IMR-90 (cell line): ENCODE measurements around the gene IL16. TPM values are rescaled to one million over a fixed set of nuclear protein-coding genes. Genes with fewer than 3 reads are reported as not detected.

Experiments
- ATAC-seq: fragments of 200-7000 bp; cut with Tn5 transposase; 2 replicates; pipeline ENCODE4 v1.9.1; 2020; ENCODE audit warnings: low read depth, mild to moderate bottlenecking, moderate library complexity
- BruUV-seq: library from RNA; stranded (reverse); fragments of 400-500 nt; replicated peaks from 2 replicates; lab custom pipeline; 2021; lab: Mats Ljungman, UMichigan
- CTCF ChIA-PET: fragments of 300-600 bp; formaldehyde crosslinking; extraction: SDS; loops from one replicate; lab custom pipeline; 2021; ENCODE audit warnings: antibody characterized with exemption; lab: Yijun Ruan, JAX
- POLR2A ChIA-PET: fragments of 300-600 bp; sonication (Branson Sonifier 250); formaldehyde crosslinking; loops from one replicate; lab custom pipeline; 2022; ENCODE audit warnings: antibody characterized with exemption; ENCODE audit not compliant: unreplicated experiment; lab: Charles Lee
- DNase-seq: peaks from one replicate; pipeline ENCODE4 v3.0.0; 2013
- H2AFZ ChIP-seq: replicated peaks from 2 replicates; pipeline ENCODE3; 2013; ENCODE audit warnings: low read length, mild to moderate bottlenecking; ENCODE audit not compliant: poor library complexity
- H2AK5ac ChIP-seq: 2 replicates; pipeline ENCODE4 v1.6.1; 2013; ENCODE audit warnings: low read depth, low read length, inconsistent platforms
- H2AK9ac ChIP-seq: replicated peaks from 2 replicates; pipeline ENCODE3; 2013; ENCODE audit warnings: mild to moderate bottlenecking, low read depth, low read length, moderate library complexity; ENCODE audit not compliant: poor library complexity
- H2BK120ac ChIP-seq: 2 replicates; pipeline ENCODE4 v1.6.1; 2013; ENCODE audit warnings: low read depth, low read length, inconsistent platforms
- H2BK15ac ChIP-seq: 3 replicates; pipeline ENCODE4 v1.6.1; 2013; ENCODE audit warnings: low read depth, low read length, inconsistent platforms
- H2BK20ac ChIP-seq: 2 replicates; pipeline ENCODE4 v1.6.1; 2013; ENCODE audit warnings: low read depth, mild to moderate bottlenecking, inconsistent platforms, low read length, moderate library complexity
- H2BK5ac ChIP-seq: 2 replicates; pipeline ENCODE4 v1.6.1; 2013; ENCODE audit warnings: mild to moderate bottlenecking, low read depth, low read length, inconsistent platforms; ENCODE audit not compliant: poor library complexity, severe bottlenecking
- H3K14ac ChIP-seq: replicated peaks from 2 replicates; pipeline ENCODE4 v1.6.1; 2013; ENCODE audit warnings: low read depth, low read length, inconsistent platforms
- H3K18ac ChIP-seq: 2 replicates; pipeline ENCODE4 v1.6.1; 2013; ENCODE audit warnings: low read depth, low read length, control low read depth
- H3K23ac ChIP-seq: 2 replicates; pipeline ENCODE4 v1.6.1; 2013; ENCODE audit warnings: low read depth, low read length, inconsistent platforms
- H3K27ac ChIP-seq: 2 replicates; pipeline ENCODE4 v1.5.1; 2013; ENCODE audit warnings: mild to moderate bottlenecking, control low read depth, low read length; ENCODE audit not compliant: insufficient read depth
- H3K27me3 ChIP-seq: 2 replicates; pipeline ENCODE4 v1.6.1; 2013; ENCODE audit warnings: low read length; ENCODE audit not compliant: control insufficient read depth, insufficient read depth
- H3K36me3 ChIP-seq: 2 replicates; pipeline ENCODE4 v1.6.1; 2013; ENCODE audit warnings: low read length, mixed read lengths; ENCODE audit not compliant: control insufficient read depth, insufficient read depth
- H3K4ac ChIP-seq: 2 replicates; pipeline ENCODE4 v1.6.1; 2013; ENCODE audit warnings: low read depth, low read length, inconsistent platforms
- H3K4me1 ChIP-seq: 2 replicates; pipeline ENCODE4 v1.6.1; 2013; ENCODE audit warnings: low read length, mixed read lengths; ENCODE audit not compliant: control insufficient read depth, insufficient read depth
- H3K4me2 ChIP-seq: 2 replicates; pipeline ENCODE4 v1.6.1; 2013; ENCODE audit warnings: low read depth, mild to moderate bottlenecking, control low read depth, low read length, moderate library complexity
- H3K4me3 ChIP-seq: 2 replicates; pipeline ENCODE4 v1.5.1; 2013; ENCODE audit warnings: low read depth, mild to moderate bottlenecking, control low read depth, low read length, moderate library complexity; ENCODE audit not compliant: insufficient read depth
- H3K56ac ChIP-seq: 2 replicates; pipeline ENCODE4 v1.6.1; 2013; ENCODE audit warnings: low read length, inconsistent platforms; ENCODE audit not compliant: insufficient read depth; ENCODE audit errors: extremely low read depth
- H3K79me1 ChIP-seq, 2 experiments: 2 replicates each; pipeline ENCODE4 v1.6.1; 2013; ENCODE audit warnings: low read length in 2 of 2, inconsistent platforms in 1 of 2, low read depth in 1 of 2
- H3K9ac ChIP-seq: 2 replicates; pipeline ENCODE4 v1.6.1; 2013; ENCODE audit warnings: low read depth, low read length, control low read depth
- H3K9me1 ChIP-seq: 2 replicates; pipeline ENCODE4 v1.6.1; 2013; ENCODE audit warnings: low read length, inconsistent platforms; ENCODE audit not compliant: insufficient read depth
- H3K9me3 ChIP-seq: 2 replicates; pipeline ENCODE4 v1.6.1; 2013; ENCODE audit warnings: low read length; ENCODE audit not compliant: control insufficient read depth, insufficient read depth
- H4K20me1 ChIP-seq: 2 replicates; pipeline ENCODE4 v1.6.1; 2013; ENCODE audit warnings: low read length, inconsistent platforms; ENCODE audit not compliant: insufficient read depth
- H4K5ac ChIP-seq: 2 replicates; pipeline ENCODE4 v1.6.1; 2013; ENCODE audit warnings: mild to moderate bottlenecking, low read depth, low read length, control low read depth
- H4K8ac ChIP-seq, 2 experiments: 2 replicates each; pipeline ENCODE4 v1.6.1; 2013; ENCODE audit warnings: low read depth in 2 of 2, low read length in 2 of 2, control low read depth in 1 of 2, inconsistent platforms in 1 of 2
- H4K91ac ChIP-seq: 2 replicates; pipeline ENCODE4 v1.6.1; 2013; ENCODE audit warnings: low read depth, low read length, inconsistent platforms; ENCODE audit not compliant: insufficient read depth
- CEBPB ChIP-seq: IDR thresholded peaks from 2 replicates; pipeline ENCODE4 v1.6.1; 2012; ENCODE audit warnings: low read depth, low read length, improper control_type of control experiment
- NFE2L2 ChIP-seq: fragments of 150-350 bp; IDR thresholded peaks from 2 replicates; pipeline ENCODE4 v1.6.1; 2016; ENCODE audit warnings: low read depth, mild to moderate bottlenecking, low read length
- POLR2A ChIP-seq: IDR thresholded peaks from 2 replicates; pipeline ENCODE4 v1.6.1; 2012; ENCODE audit warnings: mild to moderate bottlenecking, low read depth, low read length
- WGBS, 2 experiments: methylation state at CpG; one replicate each; pipeline versions ENCODE4 v1.1.5 to v1.1.7; 2013; ENCODE audit warnings: missing lambda C conversion rate in 2 of 2; ENCODE audit not compliant: insufficient read length in 1 of 2; ENCODE audit errors: extremely low coverage in 2 of 2; 5-methylcytosine and 5-hydroxymethylcytosine counted together
- dilution Hi-C: fragments of 300-500 bp; cut with HindIII; formaldehyde crosslinking; loops from one replicate; pipeline ENCODE4 v1.14.3; 2018; ENCODE audit warnings: low sequenced_read_pairs; ENCODE audit not compliant: unreplicated experiment
- in situ Hi-C: fragments of 300-500 bp; cut with MboI; formaldehyde crosslinking; loops from 3 replicates; pipeline ENCODE4 v1.14.3; 2019; ENCODE audit warnings: low sequenced_read_pairs, inconsistent platforms, mixed read lengths
- intact Hi-C: fragments of 100-400 bp; cut with micrococcal nuclease; formaldehyde crosslinking; loops from 2 replicates; pipeline ENCODE4 v1.10.0; 2022
- polyA plus RNA-seq, 3 experiments: library from polyadenylated mRNA; depleted of rRNA; stranded (reverse); fragments of >200 nt; gene quantifications; 2 replicates each; pipeline ENCODE4 v1.2.3, GENCODE V29; 2012; ENCODE audit warnings: low replicate concordance in 1 of 3
- total RNA-seq: library from RNA; depleted of rRNA; stranded (reverse); fragments of >200 nt; gene quantifications from 2 replicates; pipeline ENCODE4 v1.2.3, GENCODE V29; 2012

IL16 gene
- total and polyA plus RNA-seq, 2 of the 4 experiments (the other 2 are of a cell fraction) = 0.18 to 0.27 TPM

DNA sequence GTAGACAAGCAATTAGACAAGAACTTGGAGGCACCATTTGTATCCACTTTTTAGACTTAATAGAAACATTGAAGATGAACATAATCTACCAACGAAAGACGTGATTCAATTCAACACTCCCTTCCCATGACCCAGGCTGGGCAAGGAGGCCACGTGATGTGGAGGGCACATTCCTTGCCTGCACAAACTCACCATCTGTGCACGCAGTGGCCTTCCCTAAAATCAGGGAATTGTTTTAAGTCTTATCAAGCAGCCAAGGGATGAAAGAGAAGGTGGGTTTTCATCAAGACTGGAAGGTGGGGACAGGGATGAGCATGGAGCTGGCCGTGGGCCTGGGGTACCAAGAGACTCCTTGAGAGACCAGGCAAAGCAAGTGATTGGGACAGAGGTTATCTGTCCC is 113.8 kb downstream of the IL16 start:
- dilution Hi-C loops (no loop called here), intact Hi-C loops (no loop called here), in situ Hi-C loops (no loop called here)
- H2BK15ac ChIP-seq = no peak overlapping the region
- H4K5ac ChIP-seq = no peak overlapping the region
- H2BK5ac ChIP-seq = no peak overlapping the region
- H3K4me1 ChIP-seq = peaks cover 20% of the 10 kb centered on the region
- H3K14ac ChIP-seq = no peak overlapping the region
- 80% methylated on average over 1 of the region's 5 CpGs; no CpG with 5 or more reads in 1 of the 2 experiments for WGBS, 2 experiments
- H2AK9ac ChIP-seq = no peak overlapping the region
- H2BK120ac ChIP-seq = no peak overlapping the region
- ATAC-seq (no peak), DNase-seq (no peak)
- H3K18ac ChIP-seq = no peak overlapping the region
- no peak overlapping the region for H3K56ac ChIP-seq
- H4K20me1 ChIP-seq = no peaks in the 10 kb centered on the region
- H3K4me2 ChIP-seq = no peak overlapping the region
- peaks cover 36% of the 10 kb centered on the region for H3K9me1 ChIP-seq
- ChIA-PET CTCF (interaction anchor here (1.2 kb wide), 1 partner anchor 9 kb away, joined by 3 read pairs; no protein-coding TSS in a partner anchor), POLR2A (no interaction called here)
- no peak overlapping the region for H2AFZ ChIP-seq
- TF ChIP-seq CEBPB = no peak
- no peak for TF ChIP-seq NFE2L2
- no peak for TF ChIP-seq POLR2A
- H4K91ac ChIP-seq = no peak overlapping the region
- H2AK5ac ChIP-seq = peak overlapping the region; percentile 23; the same call in 1 of the 2 replicates
- H3K79me1 ChIP-seq = 0 out of 4 replicates have a peak, but pooled peaks cover 0 to 11% of the 10 kb centered on the region in 2 experiments
- H3K9me3 ChIP-seq = no peaks in the 10 kb centered on the region
- BruUV-seq = no TSS peak
- H3K36me3 ChIP-seq = peaks cover 37% of the 10 kb centered on the region
- no peak overlapping the region for H3K27ac ChIP-seq
- H3K4ac ChIP-seq = no peak overlapping the region
- H3K23ac ChIP-seq = no peak overlapping the region
- no peak overlapping the region for H3K4me3 ChIP-seq
- H4K8ac ChIP-seq = no peak overlapping the region
- H3K9ac ChIP-seq = no peak overlapping the region
- H3K27me3 ChIP-seq = no peaks in the 10 kb centered on the region
- H2BK20ac ChIP-seq = no peak overlapping the region
